HEK293 (cell line): ENCODE data around the gene RAP1GAP.

Experiments
- CTCF ChIA-PET: fragments of 350-600 bp; formaldehyde crosslinking; extraction: SDS; loops from one replicate; lab custom pipeline; 2021; ENCODE audit warnings: antibody characterized with exemption; lab: Yijun Ruan, JAX
- POLR2A ChIA-PET: fragments of 300-600 bp; formaldehyde crosslinking; extraction: SDS; loops from one replicate; lab custom pipeline; 2020; ENCODE audit warnings: antibody characterized with exemption, inconsistent platforms; lab: Yijun Ruan, JAX
- H3K27ac ChIP-seq: fragments of 200-500 bp; sonication (Bioruptor generic); 2 replicates; pipeline ENCODE4 v1.5.1; 2014; ENCODE audit warnings: low read depth, low read length, control low read depth, inconsistent platforms; ENCODE audit errors: extremely low read depth
- H3K36me3 ChIP-seq, 2 experiments: fragments of 200-500 bp in 1 of 2; sonication (Bioruptor generic) in 1 of 2; 1 replicate in 1 of 2; 2 replicates in 1 of 2; pipeline ENCODE4 v1.5.1; 2014 to 2017; ENCODE audit warnings: inconsistent platforms in 2 of 2, low read length in 2 of 2; ENCODE audit not compliant: control insufficient read depth in 2 of 2, insufficient read depth in 1 of 2
- H3K4me1 ChIP-seq: fragments of 200-500 bp; sonication (Bioruptor generic); 2 replicates; pipeline ENCODE4 v1.5.1; 2014; ENCODE audit warnings: mild to moderate bottlenecking, low read length, inconsistent platforms; ENCODE audit not compliant: control insufficient read depth, insufficient read depth
- H3K4me3 ChIP-seq: 2 replicates; pipeline ENCODE4 v1.5.1; 2011; ENCODE audit warnings: low read depth, mild to moderate bottlenecking, control low read depth, low read length, moderate library complexity
- H3K9me3 ChIP-seq: fragments of 200-500 bp; sonication (Bioruptor generic); 2 replicates; pipeline ENCODE4 v1.5.1; 2014; ENCODE audit warnings: low read depth, low read length, inconsistent platforms; ENCODE audit not compliant: control insufficient read depth, insufficient read depth
- GFI1B ChIP-seq: fragments of 450-650 bp; formaldehyde crosslinking; IDR thresholded peaks from 2 replicates; pipeline ENCODE4 v1.5.1; 2016; ENCODE audit warnings: missing biosample characterization, missing genetic modification characterization
- HIC1 ChIP-seq: fragments of 450-650 bp; formaldehyde crosslinking; IDR thresholded peaks from 2 replicates; pipeline ENCODE4 v1.5.1; 2016; ENCODE audit warnings: missing biosample characterization, missing genetic modification characterization
- KLF7 ChIP-seq: fragments of 450-650 bp; formaldehyde crosslinking; IDR thresholded peaks from 2 replicates; pipeline ENCODE4 v1.5.1; 2016; ENCODE audit warnings: missing biosample characterization, missing genetic modification characterization, borderline replicate concordance
- SALL2 ChIP-seq: fragments of 450-650 bp; formaldehyde crosslinking; IDR thresholded peaks from 2 replicates; pipeline ENCODE4 v1.5.0; 2017; ENCODE audit warnings: missing biosample characterization, mild to moderate bottlenecking, missing genetic modification characterization, borderline replicate concordance
- SCRT1 ChIP-seq: fragments of 450-650 bp; formaldehyde crosslinking; IDR thresholded peaks from 2 replicates; pipeline ENCODE4 v1.5.1; 2016; ENCODE audit warnings: missing biosample characterization, missing genetic modification characterization, borderline replicate concordance
- SCRT2 ChIP-seq: fragments of 450-650 bp; formaldehyde crosslinking; IDR thresholded peaks from 2 replicates; pipeline ENCODE4 v1.5.1; 2016; ENCODE audit warnings: missing biosample characterization, missing genetic modification characterization
- SP7 ChIP-seq: fragments of 450-650 bp; formaldehyde crosslinking; IDR thresholded peaks from 2 replicates; pipeline ENCODE4 v1.5.1; 2016; ENCODE audit warnings: missing biosample characterization, missing genetic modification characterization
- ZBTB8A ChIP-seq: fragments of 450-650 bp; formaldehyde crosslinking; IDR thresholded peaks from 2 replicates; pipeline ENCODE4 v1.5.1; 2016; ENCODE audit warnings: missing biosample characterization, missing genetic modification characterization
- ZFHX2 ChIP-seq: fragments of 450-650 bp; formaldehyde crosslinking; conservative IDR thresholded peaks from 2 replicates; pipeline ENCODE4 v1.5.1; 2016; ENCODE audit warnings: missing biosample characterization, missing genetic modification characterization
- ZNF10 ChIP-seq: fragments of 450-650 bp; formaldehyde crosslinking; IDR thresholded peaks from 2 replicates; pipeline ENCODE4 v1.5.1; 2017; ENCODE audit warnings: missing biosample characterization, missing genetic modification characterization
- ZNF132 ChIP-seq: fragments of 450-650 bp; formaldehyde crosslinking; IDR thresholded peaks from 2 replicates; pipeline ENCODE4 v1.5.1; 2017; ENCODE audit warnings: missing biosample characterization, missing genetic modification characterization, borderline replicate concordance
- ZNF133 ChIP-seq: fragments of 450-650 bp; formaldehyde crosslinking; IDR thresholded peaks from 2 replicates; pipeline ENCODE4 v1.5.1; 2016; ENCODE audit warnings: missing biosample characterization, missing genetic modification characterization
- ZNF138 ChIP-seq: fragments of 450-650 bp; formaldehyde crosslinking; IDR thresholded peaks from 2 replicates; pipeline ENCODE4 v1.5.1; 2016; ENCODE audit warnings: missing biosample characterization, missing genetic modification characterization, borderline replicate concordance
- ZNF146 ChIP-seq: fragments of 450-650 bp; formaldehyde crosslinking; IDR thresholded peaks from 2 replicates; pipeline ENCODE4 v1.5.1; 2016; ENCODE audit warnings: missing biosample characterization, missing genetic modification characterization
- ZNF221 ChIP-seq: fragments of 450-650 bp; formaldehyde crosslinking; IDR thresholded peaks from 2 replicates; pipeline ENCODE4 v1.5.1; 2017; ENCODE audit warnings: missing biosample characterization, missing genetic modification characterization, borderline replicate concordance
- ZNF354C ChIP-seq: fragments of 450-650 bp; formaldehyde crosslinking; IDR thresholded peaks from 2 replicates; pipeline ENCODE4 v1.5.1; 2016; ENCODE audit warnings: missing biosample characterization, missing genetic modification characterization, low read depth, borderline replicate concordance
- ZNF398 ChIP-seq: fragments of 450-650 bp; formaldehyde crosslinking; IDR thresholded peaks from 2 replicates; pipeline ENCODE4 v1.5.1; 2017; ENCODE audit warnings: missing biosample characterization, missing genetic modification characterization
- ZNF514 ChIP-seq: fragments of 450-650 bp; formaldehyde crosslinking; IDR thresholded peaks from 2 replicates; pipeline ENCODE4 v1.5.1; 2016; ENCODE audit warnings: missing biosample characterization, missing genetic modification characterization
- ZNF549 ChIP-seq: fragments of 450-650 bp; IDR thresholded peaks from 2 replicates; pipeline ENCODE4 v1.5.1; 2018; ENCODE audit warnings: missing biosample characterization, missing genetic modification characterization, mild to moderate bottlenecking, inconsistent platforms, moderate library complexity
- ZNF596 ChIP-seq: fragments of 450-650 bp; IDR thresholded peaks from 2 replicates; pipeline ENCODE4 v1.5.0; 2018; ENCODE audit warnings: missing biosample characterization, mild to moderate bottlenecking, missing genetic modification characterization, moderate library complexity
- ZNF629 ChIP-seq: fragments of 450-650 bp; formaldehyde crosslinking; IDR thresholded peaks from 2 replicates; pipeline ENCODE4 v1.5.1; 2017; ENCODE audit warnings: missing biosample characterization, missing genetic modification characterization
- ZNF645 ChIP-seq: fragments of 450-650 bp; formaldehyde crosslinking; IDR thresholded peaks from 2 replicates; pipeline ENCODE4; 2016; ENCODE audit warnings: missing biosample characterization, missing genetic modification characterization
- ZXDB ChIP-seq: fragments of 450-650 bp; formaldehyde crosslinking; IDR thresholded peaks from 2 replicates; pipeline ENCODE4 v1.5.1; 2016; ENCODE audit warnings: missing biosample characterization, missing genetic modification characterization
- TF ChIP-seq, protein P1 (sequence below): fragments of 450-650 bp; formaldehyde crosslinking; IDR thresholded peaks from 2 replicates; pipeline ENCODE4 v1.5.1; 2017; ENCODE audit warnings: missing biosample characterization, missing genetic modification characterization
- TF ChIP-seq, protein P2 (sequence below): fragments of 450-650 bp; formaldehyde crosslinking; IDR thresholded peaks from 2 replicates; pipeline ENCODE4 v1.5.1; 2016; ENCODE audit warnings: missing biosample characterization, missing genetic modification characterization

Gene RAP1GAP

DNA sequence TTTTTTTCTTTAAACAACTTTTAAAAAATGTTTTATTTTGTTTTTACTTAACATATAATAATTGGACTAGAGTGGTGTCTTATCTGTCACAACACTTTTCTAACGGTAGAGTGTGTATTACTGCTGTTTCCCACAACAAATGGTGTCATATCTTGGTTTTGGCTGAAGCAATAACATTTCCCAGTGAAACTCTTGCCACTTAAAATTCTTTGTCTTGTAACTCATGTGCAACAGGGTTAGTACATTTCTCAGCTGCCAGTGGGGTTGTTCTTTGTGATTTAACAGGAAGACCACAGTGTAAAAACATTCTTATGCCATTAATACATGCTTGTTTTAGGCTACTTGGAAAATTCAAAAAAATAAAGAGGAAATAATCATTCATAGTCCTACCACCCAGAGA, 116.4 kb downstream of the RAP1GAP start:
- H3K9me3 ChIP-seq: no peaks in the 10 kb centered on the region
- no peaks in the 10 kb centered on the region for H3K36me3 ChIP-seq
- H3K4me1 ChIP-seq: no peaks in the 10 kb centered on the region
- H3K4me3 ChIP-seq: no peak overlapping the region
- CTCF ChIA-PET: interaction anchor here (1.0 kb wide), 1 partner anchor 17 kb away, joined by 3 read pairs; no protein-coding TSS in a partner anchor
- no peak overlapping the region for H3K27ac ChIP-seq
- POLR2A ChIA-PET: no interaction called here
- TF ChIP-seq KLF7 (tag by site-specific recombination): no peak
- TF ChIP-seq SP7 (tag by site-specific recombination): no peak
- no peak for TF ChIP-seq GFI1B (tag by site-specific recombination)
- TF ChIP-seq ZNF596 (tag by site-specific recombination): no peak
- TF ChIP-seq ZNF146 (tag by site-specific recombination): no peak
- no peak for TF ChIP-seq HIC1 (tag by site-specific recombination)
- no peak for TF ChIP-seq ZNF221
- TF ChIP-seq, protein P1, sequence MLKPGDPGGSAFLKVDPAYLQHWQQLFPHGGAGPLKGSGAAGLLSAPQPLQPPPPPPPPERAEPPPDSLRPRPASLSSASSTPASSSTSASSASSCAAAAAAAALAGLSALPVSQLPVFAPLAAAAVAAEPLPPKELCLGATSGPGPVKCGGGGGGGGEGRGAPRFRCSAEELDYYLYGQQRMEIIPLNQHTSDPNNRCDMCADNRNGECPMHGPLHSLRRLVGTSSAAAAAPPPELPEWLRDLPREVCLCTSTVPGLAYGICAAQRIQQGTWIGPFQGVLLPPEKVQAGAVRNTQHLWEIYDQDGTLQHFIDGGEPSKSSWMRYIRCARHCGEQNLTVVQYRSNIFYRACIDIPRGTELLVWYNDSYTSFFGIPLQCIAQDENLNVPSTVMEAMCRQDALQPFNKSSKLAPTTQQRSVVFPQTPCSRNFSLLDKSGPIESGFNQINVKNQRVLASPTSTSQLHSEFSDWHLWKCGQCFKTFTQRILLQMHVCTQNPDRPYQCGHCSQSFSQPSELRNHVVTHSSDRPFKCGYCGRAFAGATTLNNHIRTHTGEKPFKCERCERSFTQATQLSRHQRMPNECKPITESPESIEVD (tag by site-specific recombination): peak; percentile 70
- TF ChIP-seq ZNF133 (tag by site-specific recombination): no peak
- no peak for TF ChIP-seq ZNF138 (tag by site-specific recombination)
- TF ChIP-seq ZNF354C (tag by site-specific recombination): no peak
- no peak for TF ChIP-seq ZNF10 (tag by site-specific recombination)
- TF ChIP-seq ZNF629: no peak
- no peak for TF ChIP-seq ZXDB (tag by site-specific recombination)
- no peak for TF ChIP-seq ZNF514 (tag by site-specific recombination)
- no peak for TF ChIP-seq ZNF398 (tag by site-specific recombination)
- TF ChIP-seq SALL2: no peak
- no peak for TF ChIP-seq ZNF132 (tag by site-specific recombination)
- no peak for TF ChIP-seq ZBTB8A (tag by site-specific recombination)
- TF ChIP-seq, protein P2, sequence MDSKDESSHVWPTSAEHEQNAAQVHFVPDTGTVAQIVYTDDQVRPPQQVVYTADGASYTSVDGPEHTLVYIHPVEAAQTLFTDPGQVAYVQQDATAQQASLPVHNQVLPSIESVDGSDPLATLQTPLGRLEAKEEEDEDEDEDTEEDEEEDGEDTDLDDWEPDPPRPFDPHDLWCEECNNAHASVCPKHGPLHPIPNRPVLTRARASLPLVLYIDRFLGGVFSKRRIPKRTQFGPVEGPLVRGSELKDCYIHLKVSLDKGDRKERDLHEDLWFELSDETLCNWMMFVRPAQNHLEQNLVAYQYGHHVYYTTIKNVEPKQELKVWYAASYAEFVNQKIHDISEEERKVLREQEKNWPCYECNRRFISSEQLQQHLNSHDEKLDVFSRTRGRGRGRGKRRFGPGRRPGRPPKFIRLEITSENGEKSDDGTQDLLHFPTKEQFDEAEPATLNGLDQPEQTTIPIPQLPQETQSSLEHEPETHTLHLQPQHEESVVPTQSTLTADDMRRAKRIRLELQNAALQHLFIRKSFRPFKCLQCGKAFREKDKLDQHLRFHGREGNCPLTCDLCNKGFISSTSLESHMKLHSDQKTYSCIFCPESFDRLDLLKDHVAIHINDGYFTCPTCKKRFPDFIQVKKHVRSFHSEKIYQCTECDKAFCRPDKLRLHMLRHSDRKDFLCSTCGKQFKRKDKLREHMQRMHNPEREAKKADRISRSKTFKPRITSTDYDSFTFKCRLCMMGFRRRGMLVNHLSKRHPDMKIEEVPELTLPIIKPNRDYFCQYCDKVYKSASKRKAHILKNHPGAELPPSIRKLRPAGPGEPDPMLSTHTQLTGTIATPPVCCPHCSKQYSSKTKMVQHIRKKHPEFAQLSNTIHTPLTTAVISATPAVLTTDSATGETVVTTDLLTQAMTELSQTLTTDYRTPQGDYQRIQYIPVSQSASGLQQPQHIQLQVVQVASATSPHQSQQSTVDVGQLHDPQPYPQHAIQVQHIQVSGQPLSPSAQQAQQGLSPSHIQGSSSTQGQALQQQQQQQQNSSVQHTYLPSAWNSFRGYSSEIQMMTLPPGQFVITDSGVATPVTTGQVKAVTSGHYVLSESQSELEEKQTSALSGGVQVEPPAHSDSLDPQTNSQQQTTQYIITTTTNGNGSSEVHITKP: 0 out of 2 replicates have a peak, but pooled peaks have one; percentile 11
- TF ChIP-seq ZFHX2 (tag by site-specific recombination): no peak
- no peak for TF ChIP-seq ZNF645 (tag by site-specific recombination)
- TF ChIP-seq SCRT1 (tag by site-specific recombination): no peak
- peak; percentile 61 for TF ChIP-seq SCRT2
- TF ChIP-seq ZNF549 (tag by site-specific recombination): no peak
